Upper lobe of left lung (tissue), 6 donors: ENCODE results near the gene BAIAP2L1. TPM values are rescaled to one million over a fixed set of nuclear protein-coding genes. Genes with fewer than 3 reads are reported as not detected.

Source experiments
- ATAC-seq, 2 donors: fragments of 200-7000 bp; cut with Tn5 transposase; one replicate each; pipeline ENCODE4 v1.9.1; 2022; ENCODE audit warnings: mild to moderate bottlenecking in 2 of 2, moderate library complexity in 2 of 2; ENCODE audit not compliant: low FRiP score in 2 of 2
- DNase-seq, 2 donors: peaks; one replicate each; pipeline ENCODE4 v3.0.0-alpha.2; 2019 to 2020
- H3K27ac ChIP-seq, 4 donors: fragments of 200-600 bp; sonication (generic); one replicate each; pipeline ENCODE4 v1.5.1; 2016 to 2019
- H3K27me3 ChIP-seq, 4 donors: fragments of 200-600 bp; sonication (generic); one replicate each; pipeline ENCODE4 v1.5.1; 2017 to 2019
- H3K36me3 ChIP-seq, 4 donors: fragments of 200-600 bp; sonication (generic); one replicate each; pipeline ENCODE4 v1.5.1; 2016 to 2019
- H3K4me1 ChIP-seq, 4 donors: fragments of 200-600 bp; sonication (generic); one replicate each; pipeline ENCODE4 v1.5.1; 2018 to 2019
- H3K4me3 ChIP-seq, 4 donors: fragments of 200-600 bp; sonication (generic); one replicate each; pipeline ENCODE4 v1.5.1; 2017 to 2019; ENCODE audit warnings: mild to moderate bottlenecking in 2 of 4, moderate library complexity in 1 of 4
- H3K9me3 ChIP-seq, 4 donors: fragments of 200-600 bp; sonication (generic); one replicate each; pipeline ENCODE4 v1.5.1; 2018 to 2019
- EP300 ChIP-seq, 4 donors: sonication (generic); formaldehyde crosslinking; IDR thresholded peaks; one replicate each; pipeline ENCODE4 v1.5.1; 2017; ENCODE audit warnings: antibody characterized with exemption in 4 of 4, control low read depth in 2 of 4
- POLR2A ChIP-seq, 4 donors: fragments of 450-650 bp; IDR thresholded peaks; one replicate each; pipeline ENCODE4 v1.5.1; 2016 to 2017; ENCODE audit warnings: antibody characterized with exemption in 4 of 4, mild to moderate bottlenecking in 2 of 4
- POLR2AphosphoS5 ChIP-seq, 2 donors: sonication (generic); formaldehyde crosslinking; IDR thresholded peaks; one replicate each; pipeline ENCODE4 v1.5.1; 2017; ENCODE audit warnings: antibody characterized with exemption in 2 of 2
- WGBS, 2 donors: methylation state at CpG; one replicate each; pipeline ENCODE4 v1.1.5; 2017 to 2018; 5-methylcytosine and 5-hydroxymethylcytosine counted together
- total RNA-seq, 6 donors: library from RNA; depleted of rRNA in 4 of 6; stranded (reverse); fragments of >200 nt in 4 of 6; gene quantifications; one replicate each; pipeline versions ENCODE4 v1.1.0 to v1.2.1, GENCODE V29; 2016 to 2021
- TF ChIP-seq, protein P1 (sequence below), 6 experiments: fragments of 450-650 bp in 4 of 6; fragments of 200-600 bp in 2 of 6; sonication (generic) in 2 of 6; IDR thresholded peaks; one replicate each; pipeline ENCODE4 v1.5.1; 2016 to 2019; ENCODE audit warnings: antibody characterized with exemption in 6 of 6
- donor health status: DM: no; HTN: no; CAD: no; lungs with moderate emphysema.
- donor health status: DM: no; HTN: yes; CAD: no; lungs with severe emphysema.

The BAIAP2L1 gene
- total RNA-seq, 6 donors from 2014 or later = 20.2 to 35.6 (median 26.6) TPM

- Histone ChIP-seq H3K9me3 (no peaks in the 10 kb centered on the region), H3K27me3 (no peaks in the 10 kb centered on the region), H3K4me3 (no peak overlapping the region), H3K36me3 (peaks cover 17 to 79% (median 36%) of the 10 kb centered on the region in 4 donors), H3K4me1 (no peaks in the 10 kb centered on the region), H3K27ac (no peak overlapping the region)
- ATAC-seq (no peak), DNase-seq (no peak)
- WGBS, 2 donors = 95 to 98% methylated on average over 7 to 8 of the region's 8 CpGs
- no peak for TF ChIP-seq POLR2AphosphoS5 (IDR thresholded peaks at IDR 0.05)
- TF ChIP-seq, protein P1, sequence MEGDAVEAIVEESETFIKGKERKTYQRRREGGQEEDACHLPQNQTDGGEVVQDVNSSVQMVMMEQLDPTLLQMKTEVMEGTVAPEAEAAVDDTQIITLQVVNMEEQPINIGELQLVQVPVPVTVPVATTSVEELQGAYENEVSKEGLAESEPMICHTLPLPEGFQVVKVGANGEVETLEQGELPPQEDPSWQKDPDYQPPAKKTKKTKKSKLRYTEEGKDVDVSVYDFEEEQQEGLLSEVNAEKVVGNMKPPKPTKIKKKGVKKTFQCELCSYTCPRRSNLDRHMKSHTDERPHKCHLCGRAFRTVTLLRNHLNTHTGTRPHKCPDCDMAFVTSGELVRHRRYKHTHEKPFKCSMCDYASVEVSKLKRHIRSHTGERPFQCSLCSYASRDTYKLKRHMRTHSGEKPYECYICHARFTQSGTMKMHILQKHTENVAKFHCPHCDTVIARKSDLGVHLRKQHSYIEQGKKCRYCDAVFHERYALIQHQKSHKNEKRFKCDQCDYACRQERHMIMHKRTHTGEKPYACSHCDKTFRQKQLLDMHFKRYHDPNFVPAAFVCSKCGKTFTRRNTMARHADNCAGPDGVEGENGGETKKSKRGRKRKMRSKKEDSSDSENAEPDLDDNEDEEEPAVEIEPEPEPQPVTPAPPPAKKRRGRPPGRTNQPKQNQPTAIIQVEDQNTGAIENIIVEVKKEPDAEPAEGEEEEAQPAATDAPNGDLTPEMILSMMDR (IDR thresholded peaks at IDR 0.05) = no peak
- no peak for TF ChIP-seq EP300 (IDR thresholded peaks at IDR 0.05)
- no peak for TF ChIP-seq POLR2A (IDR thresholded peaks at IDR 0.05)
Measured at GRCh38 chr7:98309566-98309965, 91.3 kb downstream of the BAIAP2L1 start.

- Histone ChIP-seq H3K36me3 (peaks cover 17 to 81% (median 39%) of the 10 kb centered on the region in 4 donors), H3K9me3 (no peaks in the 10 kb centered on the region), H3K27me3 (no peaks in the 10 kb centered on the region), H3K4me1 (no peaks in the 10 kb centered on the region), H3K4me3 (no peak overlapping the region), H3K27ac (no peak overlapping the region)
- WGBS, 2 donors = 94 to 96% methylated on average over 14 of the region's 14 CpGs
- DNase-seq = no peak
- TF ChIP-seq EP300 (IDR thresholded peaks at IDR 0.05) = no peak
- no peak for TF ChIP-seq POLR2A (IDR thresholded peaks at IDR 0.05)
- TF ChIP-seq POLR2AphosphoS5 (IDR thresholded peaks at IDR 0.05) = no peak
- TF ChIP-seq, protein P1 (IDR thresholded peaks at IDR 0.05) = no peak
- no peak for ATAC-seq
Measured at GRCh38 chr7:98307971-98308466, 92.9 kb downstream of the BAIAP2L1 start.

- TF ChIP-seq POLR2A (IDR thresholded peaks at IDR 0.05) (no peak), EP300 (IDR thresholded peaks at IDR 0.05) (no peak), POLR2AphosphoS5 (IDR thresholded peaks at IDR 0.05) (no peak)
- TF ChIP-seq, protein P1 (IDR thresholded peaks at IDR 0.05) = no peak
- no peaks in the 10 kb centered on the region for H3K9me3 ChIP-seq
- no peak overlapping the region for H3K27ac ChIP-seq
- no peak for ATAC-seq
- no peak for DNase-seq
- H3K4me3 ChIP-seq = no peak overlapping the region
- peaks cover 15 to 79% (median 40%) of the 10 kb centered on the region in 4 donors for H3K36me3 ChIP-seq
- WGBS, 2 donors = 82 to 84% methylated on average over 22 of the region's 22 CpGs
- H3K4me1 ChIP-seq = no peaks in the 10 kb centered on the region
- no peaks in the 10 kb centered on the region for H3K27me3 ChIP-seq
Measured at GRCh38 chr7:98305951-98306535, 94.8 kb downstream of the BAIAP2L1 start.

- ATAC-seq (no peak), DNase-seq (no peak)
- Histone ChIP-seq H3K27me3 (no peaks in the 10 kb centered on the region), H3K4me3 (no peak overlapping the region), H3K27ac (no peak overlapping the region), H3K36me3 (peaks cover 8 to 71% (median 31%) of the 10 kb centered on the region in 4 donors), H3K4me1 (no peaks in the 10 kb centered on the region), H3K9me3 (no peaks in the 10 kb centered on the region)
- 85 to 91% methylated on average over 4 to 15 of the region's 15 CpGs for WGBS, 2 donors
- TF ChIP-seq POLR2A (IDR thresholded peaks at IDR 0.05) (no peak), POLR2AphosphoS5 (IDR thresholded peaks at IDR 0.05) (no peak), EP300 (IDR thresholded peaks at IDR 0.05) (no peak)
- TF ChIP-seq, protein P1 (IDR thresholded peaks at IDR 0.05) = no peak
Measured at GRCh38 chr7:98303906-98304305, 97.0 kb downstream of the BAIAP2L1 start.
